ENCODE measurements around the gene DUSP7. TPM values are rescaled to one million over a fixed set of nuclear protein-coding genes. Genes with fewer than 3 reads are reported as not detected.

DUSP7 gene
- total and polyA plus RNA-seq, 9 of the 15 experiments (the other 6 are each of a cell fraction or from before 2014, with no cell fraction given): 0.45 to 15.8 (median 8.2) TPM

DNA sequence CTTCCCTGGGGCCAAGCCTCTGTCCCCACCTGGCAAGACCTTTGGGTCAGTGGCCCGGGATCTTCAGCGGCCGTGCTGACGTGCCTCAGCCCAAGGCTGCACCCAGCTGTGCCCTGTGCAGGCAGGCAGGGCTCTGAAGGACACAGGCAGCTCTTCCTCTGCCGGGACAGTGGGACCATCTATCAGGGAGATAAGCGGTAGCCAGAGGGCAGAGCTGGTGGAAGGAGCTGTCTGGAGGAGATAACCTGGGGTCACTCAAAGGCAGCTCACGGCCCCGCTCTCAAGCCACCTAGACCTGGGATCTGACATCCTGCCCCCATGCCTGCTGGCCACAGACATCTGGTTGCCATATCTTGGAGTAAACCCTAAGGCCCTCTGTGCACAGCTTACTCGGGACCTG is 27.3 kb downstream of the DUSP7 start (continued):
- TF ChIP-seq ZNF639 (CRISPR knock-in tag; conservative IDR thresholded peaks at IDR 0.05 in 1 of 2, IDR thresholded peaks at IDR 0.05 in 1 of 2): no peak
- TF ChIP-seq TEAD4 (IDR thresholded peaks at IDR 0.05; ENCODE audit: low read length): peak; percentile 64
- no peak for TF ChIP-seq TEAD4 (CRISPR knock-in tag; IDR thresholded peaks at IDR 0.05; ENCODE audit: borderline replicate concordance)
- peak; percentile 79 for TF ChIP-seq MECOM (CRISPR knock-in tag; IDR thresholded peaks at IDR 0.05)
- no peak for TF ChIP-seq BHLHE40 (IDR thresholded peaks at IDR 0.05; ENCODE audit: low read length)
- TF ChIP-seq CGGBP1 (CRISPR knock-in tag; IDR thresholded peaks at IDR 0.05): no peak
- no peak for TF ChIP-seq FOSL1 (tag; conservative IDR thresholded peaks at IDR 0.05)
- no peak for TF ChIP-seq ZNF184 (CRISPR knock-in tag; IDR thresholded peaks at IDR 0.05)
- TF ChIP-seq NFE2L1 (tag; IDR thresholded peaks at IDR 0.05; ENCODE audit: borderline replicate concordance, low read depth): no peak
- no peak for TF ChIP-seq XRCC3 (IDR thresholded peaks at IDR 0.05)
- no peak for TF ChIP-seq ESRRA (IDR thresholded peaks at IDR 0.05; ENCODE audit: borderline replicate concordance, low read depth)
- TF ChIP-seq CBX3 (IDR thresholded peaks at IDR 0.05; ENCODE audit: borderline replicate concordance in 1 of 2, low read length in 2 of 2): no peak
- TF ChIP-seq ZBTB2 (IDR thresholded peaks at IDR 0.05): no peak
- TF ChIP-seq TRIM24 (IDR thresholded peaks at IDR 0.05): no peak
- TF ChIP-seq CBX5 (IDR thresholded peaks at IDR 0.05; ENCODE audit: borderline replicate concordance, low read depth): no peak
- TF ChIP-seq TGIF2 (CRISPR knock-in tag; IDR thresholded peaks at IDR 0.05): no peak
- TF ChIP-seq ERF (CRISPR knock-in tag; IDR thresholded peaks at IDR 0.05): no peak
- 0 out of 2 replicates have a peak, but pooled peaks have one; percentile 21 for TF ChIP-seq EP300 (IDR thresholded peaks at IDR 0.05; ENCODE audit: low read length)
- TF ChIP-seq GABPB1 (CRISPR knock-in tag; IDR thresholded peaks at IDR 0.05): no peak
- TF ChIP-seq, protein P1, sequence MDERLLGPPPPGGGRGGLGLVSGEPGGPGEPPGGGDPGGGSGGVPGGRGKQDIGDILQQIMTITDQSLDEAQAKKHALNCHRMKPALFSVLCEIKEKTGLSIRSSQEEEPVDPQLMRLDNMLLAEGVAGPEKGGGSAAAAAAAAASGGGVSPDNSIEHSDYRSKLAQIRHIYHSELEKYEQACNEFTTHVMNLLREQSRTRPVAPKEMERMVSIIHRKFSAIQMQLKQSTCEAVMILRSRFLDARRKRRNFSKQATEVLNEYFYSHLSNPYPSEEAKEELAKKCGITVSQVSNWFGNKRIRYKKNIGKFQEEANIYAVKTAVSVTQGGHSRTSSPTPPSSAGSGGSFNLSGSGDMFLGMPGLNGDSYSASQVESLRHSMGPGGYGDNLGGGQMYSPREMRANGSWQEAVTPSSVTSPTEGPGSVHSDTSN (CRISPR knock-in tag; IDR thresholded peaks at IDR 0.05; ENCODE audit: low read depth): no peak
- TF ChIP-seq, protein P1 (tag; conservative IDR thresholded peaks at IDR 0.05; ENCODE audit: low read depth): no peak
